Measurements from ENCODE around the gene CELSR1. TPM values are rescaled to one million over a fixed set of nuclear protein-coding genes. Genes with fewer than 3 reads are reported as not detected.

The CELSR1 gene
- total RNA-seq, 1 experiment from 2014 or later = 37.6 TPM

DNA sequence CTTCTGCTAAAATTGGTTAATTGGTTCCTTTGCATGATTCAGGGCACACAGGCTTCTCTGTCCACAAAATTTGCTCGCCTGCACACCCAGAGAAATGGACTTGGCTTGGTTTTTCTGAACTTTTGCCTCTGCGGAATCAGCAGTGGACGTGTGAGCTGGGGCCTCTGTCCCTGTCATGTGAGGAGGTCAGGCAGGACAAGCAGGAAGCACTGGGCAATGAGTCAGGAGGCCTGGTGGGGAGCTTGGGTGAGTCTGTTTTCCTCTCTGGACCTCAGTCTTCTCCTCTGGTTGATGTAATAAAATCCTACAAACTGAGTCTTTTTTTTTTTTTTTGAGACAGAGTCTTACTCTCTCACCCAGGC lies 10.4 kb upstream of the CELSR1 start:
- no peaks in the 10 kb centered on the region for H3K27me3 ChIP-seq (ENCODE audit: insufficient read depth, low read depth)
- peak; percentile 68 to 89 for DNase-seq
- H3K9me2 ChIP-seq (ENCODE audit: insufficient read depth) = no peaks in the 10 kb centered on the region
- ChIA-PET POLR2A (ENCODE audit: unreplicated experiment) (interaction anchor here (0.6 to 0.7 kb wide), 4 partner anchors 9 to 212 kb away, joined by 3 to 6 read pairs (median 4); partner anchors contain the start of gene TRMU), CTCF (interaction anchor here (1.0 to 1.1 kb wide), 2 partner anchors 14 to 16 kb away, joined by 3 to 13 read pairs; no protein-coding TSS in a partner anchor)
- no peak overlapping the region for H2AFZ ChIP-seq
- H3F3A ChIP-seq (ENCODE audit: insufficient read depth, low read depth) = peaks cover 47% of the 10 kb centered on the region
- H3K27ac ChIP-seq = peak overlapping the region; percentile 72
- peaks cover 45% of the 10 kb centered on the region for H3K4me1 ChIP-seq (replicated peaks; ENCODE audit: insufficient read depth)
- BruUV-seq (replicated peaks) = no TSS peak
- H4K20me1 ChIP-seq (ENCODE audit: insufficient read depth) = no peaks in the 10 kb centered on the region
- no peak for TF ChIP-seq EZH2 (IDR thresholded peaks at IDR 0.05; ENCODE audit: low read depth)
- TF ChIP-seq, protein P1, sequence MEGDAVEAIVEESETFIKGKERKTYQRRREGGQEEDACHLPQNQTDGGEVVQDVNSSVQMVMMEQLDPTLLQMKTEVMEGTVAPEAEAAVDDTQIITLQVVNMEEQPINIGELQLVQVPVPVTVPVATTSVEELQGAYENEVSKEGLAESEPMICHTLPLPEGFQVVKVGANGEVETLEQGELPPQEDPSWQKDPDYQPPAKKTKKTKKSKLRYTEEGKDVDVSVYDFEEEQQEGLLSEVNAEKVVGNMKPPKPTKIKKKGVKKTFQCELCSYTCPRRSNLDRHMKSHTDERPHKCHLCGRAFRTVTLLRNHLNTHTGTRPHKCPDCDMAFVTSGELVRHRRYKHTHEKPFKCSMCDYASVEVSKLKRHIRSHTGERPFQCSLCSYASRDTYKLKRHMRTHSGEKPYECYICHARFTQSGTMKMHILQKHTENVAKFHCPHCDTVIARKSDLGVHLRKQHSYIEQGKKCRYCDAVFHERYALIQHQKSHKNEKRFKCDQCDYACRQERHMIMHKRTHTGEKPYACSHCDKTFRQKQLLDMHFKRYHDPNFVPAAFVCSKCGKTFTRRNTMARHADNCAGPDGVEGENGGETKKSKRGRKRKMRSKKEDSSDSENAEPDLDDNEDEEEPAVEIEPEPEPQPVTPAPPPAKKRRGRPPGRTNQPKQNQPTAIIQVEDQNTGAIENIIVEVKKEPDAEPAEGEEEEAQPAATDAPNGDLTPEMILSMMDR (conservative IDR thresholded peaks at IDR 0.05) = no peak
- intact Hi-C loops (cut with micrococcal nuclease; ENCODE audit: unreplicated experiment) = loop anchor here (2.0 to 5.0 kb wide), 2 partner anchors 13 to 204 kb away; no protein-coding TSS in a partner anchor
- H3K9me3 ChIP-seq (ENCODE audit: insufficient read depth, low read depth) = no peaks in the 10 kb centered on the region
- peak overlapping the region; percentile 67 for H3K4me2 ChIP-seq
- H3K4me3 ChIP-seq = no peak overlapping the region
- no peaks in the 10 kb centered on the region for H3K79me2 ChIP-seq (ENCODE audit: low read depth)
- H3K36me3 ChIP-seq (ENCODE audit: low read depth) = no peaks in the 10 kb centered on the region

DNA sequence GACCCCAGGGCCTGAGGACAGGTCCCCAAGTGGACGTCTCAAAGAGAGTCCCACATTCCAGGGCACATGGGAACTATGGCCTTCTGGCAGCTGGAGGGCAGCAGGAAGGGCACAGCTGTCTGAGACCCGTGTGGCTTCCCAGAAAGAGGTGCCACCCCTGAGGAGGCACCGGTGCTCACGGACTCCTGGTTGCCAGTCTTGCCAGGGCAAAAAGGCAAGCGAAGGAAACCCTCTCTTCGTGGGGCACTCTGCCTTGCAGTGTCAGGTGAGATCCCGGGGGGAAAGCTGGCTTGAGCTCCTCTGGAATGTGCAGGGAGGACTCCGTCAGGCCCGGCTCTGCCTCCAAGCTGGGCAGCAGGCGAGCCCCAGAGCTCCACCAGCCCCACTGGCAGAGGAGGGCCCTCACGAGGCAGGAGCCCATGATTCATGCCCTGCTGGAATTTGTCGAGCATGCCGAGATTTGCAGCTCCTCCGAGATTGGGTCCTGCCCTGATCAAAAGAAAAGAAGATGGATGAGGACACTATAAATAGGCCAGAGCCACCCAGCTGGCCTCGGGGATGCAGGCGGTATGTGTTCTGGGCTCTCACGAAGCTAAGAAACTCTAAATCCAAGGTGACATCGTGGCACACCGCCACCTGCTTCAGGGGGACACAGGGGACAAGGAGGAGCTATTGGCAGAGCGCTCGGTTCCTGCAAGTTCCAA lies 9.9 kb upstream of the CELSR1 start:
- Histone ChIP-seq H3F3A (ENCODE audit: insufficient read depth, low read depth) (peaks cover 47% of the 10 kb centered on the region), H3K36me3 (ENCODE audit: low read depth) (no peaks in the 10 kb centered on the region), H4K20me1 (ENCODE audit: insufficient read depth) (no peaks in the 10 kb centered on the region), H3K4me3 (no peak overlapping the region), H3K4me2 (peak overlapping the region; percentile 67), H3K9me3 (ENCODE audit: insufficient read depth, low read depth) (no peaks in the 10 kb centered on the region), H3K4me1 (replicated peaks; ENCODE audit: insufficient read depth) (peaks cover 45% of the 10 kb centered on the region), H3K9me2 (ENCODE audit: insufficient read depth) (no peaks in the 10 kb centered on the region), H3K27ac (peak overlapping the region; percentile 72), H2AFZ (no peak overlapping the region), H3K27me3 (ENCODE audit: insufficient read depth, low read depth) (no peaks in the 10 kb centered on the region), H3K79me2 (ENCODE audit: low read depth) (no peaks in the 10 kb centered on the region)
- DNase-seq = peak; percentile 75 to 77
- BruUV-seq (replicated peaks) = TSS peak; percentile 25
- intact Hi-C loops (cut with micrococcal nuclease; ENCODE audit: unreplicated experiment) = loop anchor here (2.0 to 5.0 kb wide), 2 partner anchors 13 to 205 kb away; no protein-coding TSS in a partner anchor
- CTCF ChIA-PET = interaction anchor here (1.0 to 1.1 kb wide), 2 partner anchors 14 to 16 kb away, joined by 3 to 13 read pairs; no protein-coding TSS in a partner anchor
- POLR2A ChIA-PET (ENCODE audit: unreplicated experiment) = interaction anchor here (0.6 to 0.7 kb wide), 5 partner anchors 9 to 279 kb away, joined by 3 to 6 read pairs (median 4); no protein-coding TSS in a partner anchor
- TF ChIP-seq, protein P1 (conservative IDR thresholded peaks at IDR 0.05) = no peak
- TF ChIP-seq EZH2 (IDR thresholded peaks at IDR 0.05; ENCODE audit: low read depth) = no peak

DNA sequence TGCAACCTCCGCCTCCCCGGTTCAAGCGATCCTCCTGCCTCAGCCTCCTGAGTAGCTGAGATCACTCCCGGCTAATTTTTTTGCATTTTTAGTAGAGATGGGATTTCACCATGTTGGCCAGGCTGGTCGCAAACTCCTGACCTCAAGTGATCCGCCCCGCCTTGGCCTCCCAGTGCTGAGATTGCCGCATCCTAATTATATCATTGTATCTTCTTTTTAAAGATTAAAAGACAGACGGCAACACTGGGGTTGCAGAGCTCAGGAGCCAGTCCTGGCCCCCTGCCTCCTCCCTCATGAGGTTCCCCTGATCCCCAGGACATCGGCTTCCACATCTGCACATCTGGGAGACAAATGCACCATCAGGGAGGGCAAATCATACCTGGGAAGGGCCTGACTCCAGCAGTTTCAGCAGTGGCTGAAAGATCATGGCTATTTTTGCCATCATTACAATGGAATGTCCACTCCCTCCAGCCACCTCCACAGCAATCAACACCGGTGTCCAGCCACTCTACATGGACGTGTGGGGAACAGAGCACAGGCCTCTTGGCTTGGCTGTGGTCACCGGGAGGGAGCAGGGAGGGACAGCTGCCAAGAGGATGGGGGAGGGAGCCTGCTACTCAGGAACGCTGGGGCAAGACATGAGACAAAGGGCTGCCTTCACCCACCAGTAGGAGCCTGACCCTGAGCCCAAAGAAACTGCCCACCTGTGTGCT lies 9.2 kb upstream of the CELSR1 start:
- peaks cover 49% of the 10 kb centered on the region for H3K4me1 ChIP-seq (replicated peaks; ENCODE audit: insufficient read depth)
- peak; percentile 75 to 87 for DNase-seq
- no peaks in the 10 kb centered on the region for H3K36me3 ChIP-seq (ENCODE audit: low read depth)
- no peaks in the 10 kb centered on the region for H3K27me3 ChIP-seq (ENCODE audit: insufficient read depth, low read depth)
- BruUV-seq (replicated peaks) = no TSS peak
- intact Hi-C loops (cut with micrococcal nuclease; ENCODE audit: unreplicated experiment) = loop anchor here (2.0 to 5.0 kb wide), 2 partner anchors 14 to 206 kb away; no protein-coding TSS in a partner anchor
- H3K79me2 ChIP-seq (ENCODE audit: low read depth) = no peaks in the 10 kb centered on the region
- H2AFZ ChIP-seq = no peak overlapping the region
- no peak for TF ChIP-seq EZH2 (IDR thresholded peaks at IDR 0.05; ENCODE audit: low read depth)
- TF ChIP-seq, protein P1 (conservative IDR thresholded peaks at IDR 0.05) = no peak
- peak overlapping the region; percentile 72 for H3K27ac ChIP-seq
- ChIA-PET CTCF (no interaction called here), POLR2A (ENCODE audit: unreplicated experiment) (interaction anchor here (0.6 kb wide), 1 partner anchor 267 kb away, joined by 4 read pairs; no protein-coding TSS in a partner anchor)
- H3K4me3 ChIP-seq = no peak overlapping the region
- peaks cover 51% of the 10 kb centered on the region for H3F3A ChIP-seq (ENCODE audit: insufficient read depth, low read depth)
- H3K9me2 ChIP-seq (ENCODE audit: insufficient read depth) = no peaks in the 10 kb centered on the region
- H4K20me1 ChIP-seq (ENCODE audit: insufficient read depth) = no peaks in the 10 kb centered on the region
- H3K4me2 ChIP-seq = peak overlapping the region; percentile 67
- H3K9me3 ChIP-seq (ENCODE audit: insufficient read depth, low read depth) = no peaks in the 10 kb centered on the region
